ENCODE measurements around the gene CWC27.

DNA sequence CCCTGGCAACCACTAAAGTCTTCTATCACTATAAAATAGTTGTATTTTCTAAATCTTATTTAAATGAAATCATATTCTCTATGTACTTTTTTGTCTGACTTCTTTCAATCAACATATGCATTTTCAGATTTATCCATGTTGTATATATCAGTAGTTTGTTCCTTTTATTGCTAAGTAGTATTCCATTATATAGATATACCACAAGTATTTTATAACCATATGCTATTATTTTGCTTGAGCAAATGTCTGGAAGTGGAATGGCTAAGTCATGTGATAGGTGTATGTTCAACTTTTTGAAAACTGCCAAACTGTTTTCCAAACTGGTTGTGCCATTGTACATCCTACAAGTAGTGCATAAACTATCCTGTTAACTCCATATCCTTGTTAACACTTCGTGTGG lies 131.1 kb downstream of the CWC27 start:
- TF ChIP-seq, protein P1, sequence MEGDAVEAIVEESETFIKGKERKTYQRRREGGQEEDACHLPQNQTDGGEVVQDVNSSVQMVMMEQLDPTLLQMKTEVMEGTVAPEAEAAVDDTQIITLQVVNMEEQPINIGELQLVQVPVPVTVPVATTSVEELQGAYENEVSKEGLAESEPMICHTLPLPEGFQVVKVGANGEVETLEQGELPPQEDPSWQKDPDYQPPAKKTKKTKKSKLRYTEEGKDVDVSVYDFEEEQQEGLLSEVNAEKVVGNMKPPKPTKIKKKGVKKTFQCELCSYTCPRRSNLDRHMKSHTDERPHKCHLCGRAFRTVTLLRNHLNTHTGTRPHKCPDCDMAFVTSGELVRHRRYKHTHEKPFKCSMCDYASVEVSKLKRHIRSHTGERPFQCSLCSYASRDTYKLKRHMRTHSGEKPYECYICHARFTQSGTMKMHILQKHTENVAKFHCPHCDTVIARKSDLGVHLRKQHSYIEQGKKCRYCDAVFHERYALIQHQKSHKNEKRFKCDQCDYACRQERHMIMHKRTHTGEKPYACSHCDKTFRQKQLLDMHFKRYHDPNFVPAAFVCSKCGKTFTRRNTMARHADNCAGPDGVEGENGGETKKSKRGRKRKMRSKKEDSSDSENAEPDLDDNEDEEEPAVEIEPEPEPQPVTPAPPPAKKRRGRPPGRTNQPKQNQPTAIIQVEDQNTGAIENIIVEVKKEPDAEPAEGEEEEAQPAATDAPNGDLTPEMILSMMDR (conservative IDR thresholded peaks at IDR 0.05; ENCODE audit: low read depth, low read length), result no peak
- TF ChIP-seq EZH2phosphoT487 (IDR thresholded peaks at IDR 0.05; ENCODE audit: borderline replicate concordance, low read length) (no peak), EZH2 (IDR thresholded peaks at IDR 0.05; ENCODE audit: low read length, unreplicated experiment) (no peak)

Measured in PC-3 (cell line).